HG03196 (cell line): ENCODE results near the gene BTBD10.
A peak's percentile ranks its signal among the peaks of the same experiment; 100 is the strongest.

Experiments used
- ATAC-seq: cut with Tn5 transposase; IDR thresholded peaks from one replicate; pipeline ENCODE4 v1.9.1; 2021; ENCODE audit not compliant: unreplicated experiment

The BTBD10 gene

DNA sequence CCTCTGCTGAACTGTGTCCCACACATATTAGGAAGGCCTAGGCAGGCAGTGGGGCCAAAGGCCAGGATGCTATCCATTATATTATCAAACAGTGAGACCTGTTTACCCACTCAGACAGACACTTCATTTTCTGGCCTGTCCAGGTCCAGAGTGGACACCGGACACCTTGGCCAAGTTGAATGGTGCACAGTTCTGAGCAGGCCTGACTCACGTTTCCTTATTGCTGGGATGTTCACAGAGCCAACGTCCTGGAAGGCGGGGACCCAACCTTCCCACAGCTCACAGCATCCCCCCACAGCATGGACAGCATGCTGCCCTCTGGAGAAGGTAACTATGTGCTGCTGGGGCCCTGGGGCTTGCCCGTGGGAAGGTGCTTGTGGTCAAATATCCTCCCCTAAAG, 86.6 kb downstream of the BTBD10 start:
- ATAC-seq = no peak

DNA sequence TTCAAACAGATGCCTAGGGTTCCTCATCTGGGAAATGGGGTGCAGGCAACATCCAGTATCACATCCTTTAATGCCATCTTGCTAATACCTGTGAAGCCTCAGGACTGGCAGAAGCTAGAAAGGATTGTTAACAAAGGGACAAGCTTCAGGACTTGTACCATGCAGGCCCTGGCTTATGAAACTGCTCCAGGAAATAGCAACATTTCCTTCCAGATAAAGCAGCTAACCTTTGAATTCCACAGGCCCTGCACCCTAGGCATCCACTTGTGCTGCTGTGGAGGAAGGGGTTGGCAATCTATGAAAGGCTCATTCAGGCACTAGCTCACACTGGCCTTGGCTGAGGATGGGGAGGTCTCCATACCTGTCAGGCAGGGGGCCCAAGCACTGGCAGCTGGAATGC, 87.2 kb downstream of the BTBD10 start:
- ATAC-seq = no peak

DNA sequence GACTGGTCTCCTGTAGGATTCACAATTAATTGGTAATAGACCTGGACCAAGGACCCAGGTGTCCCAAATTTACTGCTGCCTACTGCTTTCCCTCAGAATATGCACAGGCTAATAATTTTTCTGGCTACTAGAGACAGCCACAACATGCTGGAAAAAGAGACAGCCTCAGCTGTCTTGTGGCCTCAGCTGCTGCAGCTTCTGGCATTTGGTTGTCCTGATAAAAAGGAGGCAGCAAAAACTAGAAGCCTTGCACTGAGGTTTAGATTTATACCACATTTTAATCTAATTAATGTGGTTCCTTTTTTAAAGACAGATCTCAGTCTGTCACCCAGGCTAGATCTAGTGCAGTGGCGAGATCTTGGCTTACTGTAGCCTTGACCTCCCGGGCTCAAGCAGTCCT, 89.8 kb downstream of the BTBD10 start:
- no peak for ATAC-seq

DNA sequence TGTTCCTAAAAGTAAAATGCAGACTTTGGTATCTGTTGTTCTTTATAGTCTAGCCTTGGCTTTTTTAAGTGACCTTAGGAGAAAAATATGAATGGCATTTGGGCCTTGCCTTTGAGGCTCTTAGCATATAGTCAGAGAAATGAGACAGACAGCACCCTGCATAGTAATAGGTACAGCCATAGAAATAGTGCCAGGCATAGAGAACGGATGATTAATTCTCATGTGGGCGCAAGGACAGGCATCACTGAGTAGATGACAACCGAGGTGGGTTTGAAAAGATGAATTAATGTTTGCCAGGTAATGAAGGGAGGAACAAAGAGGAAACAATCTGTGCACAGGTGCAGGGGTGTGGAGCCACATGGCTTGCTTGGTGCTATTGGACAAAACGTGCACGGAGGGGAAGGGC, 95.0 kb downstream of the BTBD10 start:
- no peak for ATAC-seq

DNA sequence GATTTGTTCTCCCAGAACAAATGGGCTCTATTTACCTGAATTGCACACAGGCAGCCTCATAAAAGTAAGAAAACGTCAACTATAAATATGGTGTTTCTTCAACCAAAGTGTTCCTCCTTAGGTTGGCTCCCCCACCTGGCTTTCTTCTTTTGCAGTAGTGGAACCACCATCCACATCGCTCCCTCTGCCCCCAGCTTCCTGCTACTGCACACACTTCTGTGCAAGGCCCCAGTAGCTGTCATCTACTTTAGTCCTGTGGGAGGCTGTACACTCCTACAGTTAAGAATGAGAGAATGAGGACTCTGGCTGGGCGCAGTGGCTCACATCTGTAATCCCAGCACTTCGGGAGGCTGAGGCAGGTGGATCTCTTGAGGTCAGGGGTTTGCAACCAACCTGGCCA, 95.9 kb downstream of the BTBD10 start:
- ATAC-seq = no peak

DNA sequence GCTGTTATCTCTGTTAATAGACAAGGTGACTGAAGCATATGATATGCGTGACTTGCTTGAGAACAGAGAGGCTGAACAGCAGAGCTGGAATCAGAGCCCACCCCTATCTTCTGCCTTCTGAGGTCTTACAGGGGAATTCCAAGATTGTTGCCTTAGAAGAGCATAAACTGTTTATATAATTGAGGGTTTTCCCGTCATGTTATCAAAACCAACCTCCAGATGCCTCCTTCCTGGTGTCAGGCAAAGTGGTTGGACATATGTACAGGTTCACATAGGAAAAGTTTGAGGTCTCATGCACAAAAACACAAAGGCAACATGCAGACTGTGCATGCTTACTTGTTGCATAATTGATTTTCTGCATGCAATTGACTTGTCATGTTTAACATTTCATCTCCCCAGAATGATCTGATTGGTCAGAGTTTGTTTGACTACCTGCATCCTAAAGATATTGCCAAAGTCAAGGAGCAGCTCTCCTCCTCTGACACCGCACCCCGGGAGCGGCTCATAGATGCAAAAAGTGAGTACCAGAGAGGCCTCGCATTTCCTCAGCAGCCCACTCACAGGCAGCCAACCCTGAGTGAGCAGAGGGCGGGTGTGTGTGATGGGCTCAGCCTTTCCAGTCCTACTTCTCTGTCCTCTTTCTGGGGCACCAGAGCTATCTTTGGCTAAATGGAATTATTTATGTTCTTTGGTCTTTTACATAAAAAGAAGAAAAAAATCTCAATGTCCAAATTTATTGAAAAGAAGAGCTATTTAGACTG, 96.6 kb downstream of the BTBD10 start:
- no peak for ATAC-seq

DNA sequence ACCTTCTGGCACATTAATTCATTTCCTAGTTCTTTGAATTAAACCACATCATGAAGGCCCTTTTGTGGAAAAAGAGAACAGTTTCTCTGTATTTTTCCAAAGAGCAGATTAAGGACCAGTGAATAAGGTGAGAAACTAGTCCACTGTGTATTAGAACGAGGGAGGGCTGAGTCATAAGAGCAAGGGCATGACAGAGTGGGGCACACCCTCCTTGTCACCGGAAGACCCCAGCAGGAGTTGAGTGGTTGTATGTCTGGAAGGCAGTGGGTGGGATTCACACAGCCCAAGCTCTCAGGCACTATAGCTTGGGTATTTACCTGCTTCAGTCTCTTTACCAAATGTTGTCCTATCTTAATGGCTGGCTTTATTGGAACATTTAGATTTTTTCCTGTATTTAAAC, 98.6 kb downstream of the BTBD10 start:
- ATAC-seq = no peak

DNA sequence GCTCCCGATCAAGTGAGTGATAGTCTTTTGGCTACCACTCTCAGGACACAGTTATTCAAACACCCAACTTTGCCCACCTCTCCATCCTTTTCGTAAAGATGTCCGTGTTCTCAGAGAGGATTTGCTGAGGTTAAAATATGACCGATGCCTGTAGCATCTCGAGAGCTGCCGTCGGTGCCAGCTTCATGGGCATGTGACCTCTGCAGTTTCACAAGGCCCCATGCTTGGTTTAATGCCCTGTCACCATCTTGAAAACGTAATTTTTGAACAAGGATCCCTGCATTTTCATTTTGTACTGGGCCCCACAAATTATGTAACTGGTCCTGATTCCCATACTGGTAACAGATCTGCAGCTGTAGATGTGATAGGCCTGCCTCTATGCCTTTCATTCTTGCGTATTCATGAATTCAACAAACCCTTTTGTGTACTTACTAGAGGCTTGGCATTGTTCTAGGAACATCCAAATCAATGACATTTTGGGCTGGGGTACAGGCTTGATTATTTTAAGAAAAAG, 100.4 kb downstream of the BTBD10 start:
- ATAC-seq = no peak

DNA sequence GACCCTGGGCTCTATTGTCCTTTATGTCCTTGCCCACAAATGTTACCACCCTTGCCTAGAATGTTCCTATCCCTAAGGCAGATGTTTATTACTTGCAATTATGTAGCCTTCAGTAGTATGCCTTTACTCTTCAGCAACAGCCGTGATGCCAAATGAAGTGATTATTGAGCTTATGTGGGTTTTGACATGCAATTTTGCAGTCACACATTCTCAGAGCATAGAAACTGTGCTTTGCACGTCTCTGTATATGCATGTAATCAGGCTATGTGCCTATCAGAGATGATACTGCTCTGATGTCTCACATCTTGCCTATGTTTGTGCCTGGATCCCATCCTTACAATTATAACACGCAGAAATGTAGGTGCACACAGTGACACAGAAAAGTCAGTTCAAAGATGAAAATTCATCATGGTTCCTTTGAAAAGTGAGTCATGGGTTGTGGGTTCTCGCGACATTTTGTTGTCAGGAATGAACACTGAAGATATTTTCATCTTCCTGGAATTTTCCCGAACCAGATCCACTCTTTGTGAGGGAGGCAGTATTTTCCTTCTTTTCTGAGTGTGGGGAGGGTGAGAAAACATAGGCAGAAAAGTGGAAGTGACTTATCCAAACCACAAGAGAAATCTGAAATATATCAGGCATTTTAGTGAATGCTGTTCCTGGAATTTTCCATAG, 104.3 kb downstream of the BTBD10 start:
- ATAC-seq = no peak

DNA sequence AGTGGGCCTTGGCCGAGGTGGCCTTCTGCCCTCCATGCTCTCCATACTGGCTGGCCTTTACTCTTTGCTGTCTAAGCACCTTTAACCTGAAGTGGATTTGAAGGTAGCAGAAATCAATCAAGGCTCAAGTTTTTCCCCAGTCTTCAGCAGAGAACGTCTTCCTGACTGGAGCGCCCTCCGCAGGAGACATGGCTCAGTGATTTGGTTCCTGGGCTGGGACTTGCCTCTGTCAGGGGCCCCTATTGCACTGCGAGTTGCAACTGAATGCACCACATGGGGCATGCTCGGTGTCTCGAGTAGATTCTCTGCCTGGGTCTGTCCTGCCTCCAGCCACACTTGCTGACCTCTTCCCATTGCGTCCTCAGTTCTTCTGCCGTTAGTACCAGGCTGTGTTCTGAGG, 105.8 kb downstream of the BTBD10 start:
- ATAC-seq = no peak

DNA sequence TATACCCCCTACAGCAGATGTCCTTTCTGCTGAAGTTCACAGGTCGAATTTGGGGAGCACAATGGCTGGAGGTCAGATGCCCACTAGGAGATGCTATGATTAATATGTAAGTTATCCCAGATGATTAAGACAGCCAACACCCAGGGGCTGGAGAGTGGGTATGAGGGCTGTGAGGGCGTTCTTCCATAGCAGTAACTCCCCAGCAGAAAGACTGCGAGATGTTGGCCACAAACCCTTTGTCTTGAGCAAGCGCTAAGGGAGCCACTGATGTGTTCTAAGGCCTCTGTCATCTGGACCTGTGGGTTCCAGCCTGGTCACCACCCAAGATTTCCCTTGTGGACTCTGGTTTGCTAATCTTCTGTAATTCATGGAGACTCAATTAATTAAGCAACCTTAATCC, 107.8 kb downstream of the BTBD10 start:
- no peak for ATAC-seq

DNA sequence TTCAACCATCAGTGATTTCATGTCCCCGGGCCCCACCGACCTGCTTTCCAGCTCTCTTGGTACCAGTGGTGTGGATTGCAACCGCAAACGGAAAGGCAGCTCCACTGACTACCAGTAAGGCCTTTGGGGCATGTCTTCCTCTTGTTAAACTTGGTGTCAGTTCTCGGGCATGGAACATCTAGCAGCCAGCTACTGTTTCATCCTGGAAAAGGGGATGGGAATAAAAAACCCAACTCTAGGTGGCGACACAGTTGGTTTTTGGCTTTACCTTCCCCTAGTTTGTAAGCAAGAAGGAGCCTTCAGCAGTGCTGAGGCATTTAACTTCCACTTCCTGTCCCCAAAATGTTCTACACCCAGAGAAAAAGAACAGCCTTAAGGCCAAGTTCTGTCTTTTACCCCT, 108.7 kb downstream of the BTBD10 start:
- no peak for ATAC-seq

DNA sequence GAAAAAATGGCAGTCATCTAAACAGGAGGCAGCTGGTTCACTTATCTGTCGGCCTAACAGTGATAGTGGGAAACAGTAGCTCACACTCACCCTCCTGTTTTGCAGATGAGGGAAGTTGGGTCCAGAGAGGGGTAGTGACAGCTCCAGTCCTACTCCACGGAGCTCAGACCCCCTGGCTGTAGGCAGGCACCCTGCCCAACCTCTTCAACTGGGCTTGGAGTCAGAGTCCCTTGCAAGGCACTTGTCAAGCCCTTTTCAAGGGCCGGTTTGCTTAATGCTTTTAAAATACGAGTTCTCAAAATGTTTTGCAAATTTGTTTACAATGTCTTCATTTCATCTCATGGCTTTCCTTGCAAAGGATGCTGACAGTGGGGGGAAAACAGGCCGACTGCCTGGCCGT, 110.3 kb downstream of the BTBD10 start:
- ATAC-seq = no peak

DNA sequence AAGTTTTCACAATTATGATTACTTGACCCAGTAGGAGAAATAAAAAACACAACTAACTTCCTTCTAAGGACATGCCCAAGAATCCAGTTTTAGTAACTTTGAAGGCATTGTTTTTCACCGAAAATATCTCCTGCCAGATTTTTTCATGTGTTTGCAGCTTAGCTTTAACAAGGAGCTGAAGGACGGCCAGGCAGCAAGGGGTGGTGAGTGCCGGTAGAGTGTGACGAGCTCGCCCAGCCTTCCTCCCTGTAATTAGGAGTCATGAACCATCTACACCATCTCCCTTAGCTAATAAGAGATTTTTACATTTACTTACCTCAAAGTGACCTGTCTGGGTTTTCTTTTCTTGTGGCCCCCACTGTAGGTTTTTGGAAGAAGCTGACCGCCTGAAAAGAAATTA, 113.4 kb downstream of the BTBD10 start:
- ATAC-seq = no peak

DNA sequence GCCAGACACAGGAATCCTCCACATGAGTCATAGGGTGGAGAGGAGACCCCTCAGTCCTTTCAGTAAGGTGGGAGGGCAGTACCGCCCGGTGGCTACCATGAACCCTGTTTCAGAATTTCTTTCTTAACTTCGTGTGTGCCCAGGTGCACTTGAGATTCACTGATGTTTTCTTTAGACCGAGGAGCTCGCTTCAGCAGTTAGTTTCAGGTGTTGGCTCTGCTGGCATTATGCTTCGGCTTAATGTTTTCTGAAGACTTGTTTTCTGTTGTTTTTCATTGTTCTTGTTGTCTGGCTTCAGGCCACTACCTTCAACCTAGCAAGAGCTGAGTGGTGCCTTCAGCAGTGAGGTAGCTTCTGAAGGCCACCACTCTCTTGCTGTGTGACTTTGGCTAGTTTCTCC, 114.0 kb downstream of the BTBD10 start:
- ATAC-seq = no peak

DNA sequence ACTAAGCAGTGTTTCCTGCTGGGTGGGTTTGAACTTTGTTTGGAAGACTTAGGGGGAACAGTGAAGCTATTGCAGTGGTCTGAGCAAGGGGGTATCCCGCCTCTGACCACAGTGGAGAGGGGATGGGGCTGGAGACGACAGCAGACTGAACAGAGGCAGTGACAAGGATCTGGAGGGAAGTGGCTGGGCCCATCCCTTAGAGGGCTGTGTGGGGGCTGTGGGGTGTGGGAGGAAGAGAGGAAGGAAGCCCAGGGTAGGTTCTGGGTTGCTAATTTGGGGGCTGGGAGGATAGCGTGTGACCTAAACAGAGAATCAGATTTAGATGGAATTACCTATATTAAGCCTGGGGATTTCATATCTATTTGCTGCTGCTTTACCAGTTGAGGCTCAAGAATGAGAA, 114.7 kb downstream of the BTBD10 start:
- no peak for ATAC-seq

DNA sequence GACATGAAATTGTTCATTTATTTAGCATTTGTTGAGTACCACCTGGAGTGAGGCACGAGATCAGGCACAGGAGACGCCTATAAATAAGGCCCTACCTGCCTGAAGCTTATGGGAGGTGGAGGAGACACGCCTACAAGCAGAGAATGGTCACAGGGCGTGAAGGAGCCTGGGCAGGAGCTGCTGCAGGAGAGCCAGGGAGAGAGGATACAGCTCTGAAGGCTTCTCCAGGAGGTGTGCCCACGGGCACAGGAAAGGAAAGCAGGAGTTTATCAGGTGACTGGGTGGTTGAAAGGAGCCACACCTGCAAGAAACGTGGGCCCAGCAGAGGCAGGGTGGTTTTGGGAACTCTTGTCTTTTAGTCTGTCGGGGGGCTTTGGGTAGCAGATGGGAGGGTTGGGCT, 115.1 kb downstream of the BTBD10 start:
- no peak for ATAC-seq

DNA sequence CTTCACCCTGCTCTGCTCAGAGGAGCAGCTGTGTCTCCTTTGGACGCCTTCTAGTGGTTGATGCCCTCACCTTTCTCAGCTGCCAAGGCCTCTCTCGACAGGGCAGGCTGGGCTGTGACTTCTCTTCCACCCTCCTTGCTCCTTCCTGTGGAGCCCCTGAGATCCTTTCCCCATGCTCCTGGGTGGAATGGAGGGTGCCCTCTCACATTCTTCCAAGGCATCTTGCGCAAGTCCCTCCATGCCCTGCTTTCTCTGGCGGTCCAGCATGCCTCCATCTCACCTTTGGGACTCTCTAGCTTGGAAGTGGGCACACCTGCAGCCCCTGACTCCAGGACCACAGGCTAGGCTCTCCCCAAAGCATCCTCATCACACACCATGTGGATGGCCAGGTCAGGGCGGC, 116.6 kb downstream of the BTBD10 start:
- no peak for ATAC-seq

DNA sequence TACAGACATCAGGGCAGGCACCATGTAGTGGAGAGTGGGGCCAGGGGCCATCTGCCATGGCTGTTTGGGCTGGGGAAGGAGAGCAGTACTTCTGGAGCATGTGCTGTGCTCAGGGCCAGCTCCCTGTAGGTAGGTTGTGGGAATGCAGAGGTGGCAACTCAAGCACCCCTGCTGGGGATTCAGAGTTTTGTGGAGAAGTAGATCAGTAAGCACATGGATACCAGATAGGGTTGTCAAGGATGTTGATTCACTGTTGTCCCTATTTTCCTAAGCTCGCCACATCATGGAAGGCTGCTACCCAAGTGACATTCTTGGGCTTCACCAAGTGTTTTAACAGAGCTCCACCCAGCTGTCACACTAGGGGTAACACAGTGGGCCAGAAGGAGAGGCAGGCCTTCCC, 118.2 kb downstream of the BTBD10 start:
- no peak for ATAC-seq

DNA sequence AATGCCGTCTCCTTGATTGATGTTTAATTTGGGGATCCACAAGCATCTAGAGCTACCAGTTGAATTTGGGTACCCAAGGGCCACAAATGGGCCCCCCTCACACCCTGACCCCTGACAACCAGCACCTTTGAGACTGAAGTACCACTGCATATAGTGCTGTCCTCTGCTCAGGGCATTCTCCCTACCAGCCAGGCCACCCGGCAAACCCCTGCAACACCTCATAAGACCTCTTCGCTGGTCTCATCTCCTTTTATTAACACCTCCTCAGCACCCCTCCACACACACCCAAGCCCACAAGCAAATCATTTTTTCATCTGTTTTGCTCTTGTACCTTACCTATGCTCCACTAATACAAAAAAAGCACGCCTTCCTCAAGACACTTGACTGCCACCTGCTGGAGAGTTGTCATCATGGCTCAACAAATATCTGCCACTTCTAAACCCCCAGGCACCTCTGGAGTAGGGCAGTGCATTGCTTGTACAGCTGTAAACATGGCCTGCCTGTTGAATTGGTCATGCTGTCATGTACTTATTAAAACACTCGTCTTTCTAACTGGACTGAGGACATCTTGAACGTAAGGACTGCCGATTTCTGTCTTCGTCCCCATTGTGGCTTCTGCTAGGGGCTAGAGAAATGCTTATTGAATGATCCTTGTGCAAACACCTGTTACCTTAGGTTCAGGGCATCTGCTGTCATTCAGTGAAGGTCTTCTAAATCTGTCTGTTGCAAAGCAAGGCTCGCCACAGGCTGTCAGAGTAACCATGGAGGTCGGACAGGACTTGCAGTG, 118.9 kb downstream of the BTBD10 start:
- no peak for ATAC-seq

DNA sequence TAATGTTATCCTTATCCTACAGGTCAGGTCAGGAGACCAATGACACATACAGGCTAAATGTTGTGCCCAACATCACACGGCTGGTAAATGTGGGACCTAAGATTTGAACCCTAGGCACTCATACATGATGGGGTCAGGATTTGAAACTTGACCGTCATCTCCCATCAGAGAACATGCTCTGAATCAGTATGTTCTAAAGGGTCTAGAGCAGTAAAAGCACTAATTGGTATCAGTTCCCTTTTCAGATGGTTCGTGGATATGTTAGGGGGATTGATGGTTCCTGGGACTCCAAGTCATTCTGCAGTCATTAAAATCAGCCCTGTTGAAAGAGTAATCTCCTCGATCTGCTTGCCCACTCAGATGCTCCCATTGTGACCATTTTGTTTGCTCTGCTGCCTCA, 120.0 kb downstream of the BTBD10 start:
- peak; percentile 30 for ATAC-seq

DNA sequence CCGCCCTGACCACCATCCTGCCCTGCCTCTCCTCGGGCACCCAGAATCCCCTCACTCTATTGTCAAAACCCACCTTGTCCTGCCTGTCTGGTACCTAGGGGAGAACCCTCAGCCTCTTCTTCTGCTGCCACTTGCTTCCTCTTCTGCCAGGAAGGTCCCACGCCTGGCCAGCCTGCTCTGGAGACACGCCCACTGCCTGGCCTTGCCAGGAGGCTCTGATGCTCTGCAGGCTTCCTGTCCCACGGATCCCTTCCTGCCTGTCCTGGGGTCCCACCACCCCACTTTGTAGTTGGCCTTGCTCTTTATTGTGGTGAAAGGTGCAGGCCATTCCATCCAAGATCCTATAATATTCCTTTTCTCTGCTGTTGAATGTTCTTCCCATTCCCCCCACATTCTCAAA, 122.0 kb downstream of the BTBD10 start:
- ATAC-seq = no peak
